ENCODE results near the gene BRIP1. TPM values are rescaled to one million over a fixed set of nuclear protein-coding genes. Genes with fewer than 3 reads are reported as not detected.

The BRIP1 gene
- polyA plus RNA-seq, 1 experiment = 2.9 TPM

DNA sequence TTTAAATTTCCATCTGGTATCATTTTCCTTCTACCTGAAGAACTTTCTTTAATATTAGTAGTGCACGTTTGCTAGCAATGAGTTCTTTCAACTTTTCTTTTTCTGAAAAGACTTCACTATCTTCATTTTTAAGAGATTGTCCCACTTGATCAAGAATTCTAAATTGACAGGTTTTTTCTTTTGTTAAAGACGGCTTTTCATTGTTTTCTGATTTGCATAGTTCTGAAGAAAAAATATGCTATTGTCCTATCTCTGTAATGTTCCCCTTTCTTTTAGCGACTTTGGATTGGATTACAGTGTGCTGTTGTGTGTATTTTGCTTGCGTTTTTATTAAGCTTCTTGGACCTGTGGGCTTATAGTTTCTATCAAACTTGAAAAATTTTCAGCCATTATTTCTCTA is 146.0 kb downstream of the BRIP1 start:
- Histone ChIP-seq H3K4me3 (ENCODE audit: low read depth, low read length) (no peak overlapping the region), H3K27me3 (ENCODE audit: control insufficient read depth, insufficient read depth, low read length) (no peaks in the 10 kb centered on the region), H3K36me3 (ENCODE audit: control insufficient read depth, insufficient read depth, low read length) (no peaks in the 10 kb centered on the region)
- no peak for DNase-seq (ENCODE audit: low read depth)
- TF ChIP-seq, protein P1, sequence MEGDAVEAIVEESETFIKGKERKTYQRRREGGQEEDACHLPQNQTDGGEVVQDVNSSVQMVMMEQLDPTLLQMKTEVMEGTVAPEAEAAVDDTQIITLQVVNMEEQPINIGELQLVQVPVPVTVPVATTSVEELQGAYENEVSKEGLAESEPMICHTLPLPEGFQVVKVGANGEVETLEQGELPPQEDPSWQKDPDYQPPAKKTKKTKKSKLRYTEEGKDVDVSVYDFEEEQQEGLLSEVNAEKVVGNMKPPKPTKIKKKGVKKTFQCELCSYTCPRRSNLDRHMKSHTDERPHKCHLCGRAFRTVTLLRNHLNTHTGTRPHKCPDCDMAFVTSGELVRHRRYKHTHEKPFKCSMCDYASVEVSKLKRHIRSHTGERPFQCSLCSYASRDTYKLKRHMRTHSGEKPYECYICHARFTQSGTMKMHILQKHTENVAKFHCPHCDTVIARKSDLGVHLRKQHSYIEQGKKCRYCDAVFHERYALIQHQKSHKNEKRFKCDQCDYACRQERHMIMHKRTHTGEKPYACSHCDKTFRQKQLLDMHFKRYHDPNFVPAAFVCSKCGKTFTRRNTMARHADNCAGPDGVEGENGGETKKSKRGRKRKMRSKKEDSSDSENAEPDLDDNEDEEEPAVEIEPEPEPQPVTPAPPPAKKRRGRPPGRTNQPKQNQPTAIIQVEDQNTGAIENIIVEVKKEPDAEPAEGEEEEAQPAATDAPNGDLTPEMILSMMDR (IDR thresholded peaks at IDR 0.05; ENCODE audit: insufficient read depth, low read depth, low read length) = no peak
- CTCF ChIA-PET = no interaction called here
- POLR2A ChIA-PET = no interaction called here

DNA sequence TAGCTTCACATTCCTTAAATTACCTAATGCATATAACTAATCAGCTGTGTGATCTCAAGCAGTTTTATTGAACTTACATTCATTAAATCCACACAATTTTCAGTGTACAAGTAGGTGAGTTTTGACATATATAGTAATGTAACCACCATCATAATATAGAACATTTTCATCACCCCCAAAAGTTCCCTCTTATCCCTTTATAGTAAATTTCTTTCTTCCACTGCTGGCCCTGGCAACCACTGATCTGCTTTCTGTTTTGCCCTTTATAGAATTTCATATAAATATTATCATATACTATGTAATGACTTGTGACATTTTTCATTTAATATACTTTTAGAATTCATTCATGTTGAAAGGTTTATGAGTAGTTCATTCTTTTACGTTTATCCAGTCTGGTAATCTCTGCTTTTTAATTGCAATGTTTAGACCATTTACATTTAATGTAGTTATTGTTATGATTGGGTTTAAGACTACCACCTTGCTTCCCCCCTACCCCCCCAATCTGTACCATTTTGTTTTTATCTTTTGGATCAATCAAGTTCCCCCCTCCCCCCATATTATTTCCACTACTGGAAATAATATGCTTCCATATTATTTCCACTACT is 147.0 kb downstream of the BRIP1 start:
- H3K4me3 ChIP-seq (ENCODE audit: low read depth, low read length) = no peak overlapping the region
- ChIA-PET POLR2A (no interaction called here), CTCF (no interaction called here)
- TF ChIP-seq, protein P1 (IDR thresholded peaks at IDR 0.05; ENCODE audit: insufficient read depth, low read depth, low read length) = no peak
- DNase-seq (ENCODE audit: low read depth) = no peak
- H3K27me3 ChIP-seq (ENCODE audit: control insufficient read depth, insufficient read depth, low read length) = no peaks in the 10 kb centered on the region
- H3K36me3 ChIP-seq (ENCODE audit: control insufficient read depth, insufficient read depth, low read length) = no peaks in the 10 kb centered on the region

DNA sequence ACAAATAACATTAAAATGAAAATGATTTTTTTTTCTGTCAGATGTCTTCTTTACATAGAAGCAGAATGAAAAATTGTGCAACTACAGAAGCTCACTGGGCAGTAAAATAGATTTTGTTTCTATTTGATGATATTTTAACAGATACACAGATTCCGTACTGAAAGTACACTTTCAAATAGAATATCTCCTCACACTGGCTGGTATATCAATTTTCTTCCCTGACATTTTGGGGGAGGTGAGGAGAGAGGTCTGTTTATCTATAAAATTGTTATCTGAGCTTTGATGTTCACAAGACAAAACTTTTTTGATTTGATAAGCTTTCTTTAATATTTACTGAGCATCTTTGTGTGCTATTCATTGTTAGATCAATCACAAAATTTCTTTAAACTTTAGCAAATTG is 148.0 kb downstream of the BRIP1 start:
- DNase-seq (ENCODE audit: low read depth) = no peak
- ChIA-PET POLR2A (no interaction called here), CTCF (interaction anchor here (0.8 to 0.9 kb wide), 2 partner anchors 8 to 118 kb away, joined by 3 read pairs; no protein-coding TSS in a partner anchor)
- Histone ChIP-seq H3K27me3 (ENCODE audit: control insufficient read depth, insufficient read depth, low read length) (no peaks in the 10 kb centered on the region), H3K4me3 (ENCODE audit: low read depth, low read length) (no peak overlapping the region), H3K36me3 (ENCODE audit: control insufficient read depth, insufficient read depth, low read length) (no peaks in the 10 kb centered on the region)
- TF ChIP-seq, protein P1 (IDR thresholded peaks at IDR 0.05; ENCODE audit: insufficient read depth, low read depth, low read length) = no peak

DNA sequence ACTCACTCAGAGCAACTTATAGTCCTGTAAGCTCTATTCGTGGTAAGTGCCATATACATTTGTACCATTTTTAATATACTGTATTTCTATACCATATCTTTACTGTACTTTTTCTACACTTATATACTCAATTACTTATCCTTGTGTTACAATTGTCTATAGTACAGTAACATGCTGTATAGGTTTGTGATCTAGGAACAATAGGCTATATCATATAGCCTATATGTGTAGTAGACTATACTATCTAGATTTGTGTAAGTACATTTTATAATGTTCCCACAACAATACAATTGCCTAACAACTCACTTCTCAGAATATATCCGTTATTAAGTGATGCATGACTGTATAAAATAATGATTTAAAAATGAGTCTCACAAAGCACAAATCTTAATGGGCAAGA is 149.0 kb downstream of the BRIP1 start:
- H3K4me3 ChIP-seq (ENCODE audit: low read depth, low read length) = no peak overlapping the region
- H3K27me3 ChIP-seq (ENCODE audit: control insufficient read depth, insufficient read depth, low read length) = no peaks in the 10 kb centered on the region
- ChIA-PET POLR2A (no interaction called here), CTCF (no interaction called here)
- no peak for DNase-seq (ENCODE audit: low read depth)
- TF ChIP-seq, protein P1 (IDR thresholded peaks at IDR 0.05; ENCODE audit: insufficient read depth, low read depth, low read length) = no peak
- H3K36me3 ChIP-seq (ENCODE audit: control insufficient read depth, insufficient read depth, low read length) = no peaks in the 10 kb centered on the region

DNA sequence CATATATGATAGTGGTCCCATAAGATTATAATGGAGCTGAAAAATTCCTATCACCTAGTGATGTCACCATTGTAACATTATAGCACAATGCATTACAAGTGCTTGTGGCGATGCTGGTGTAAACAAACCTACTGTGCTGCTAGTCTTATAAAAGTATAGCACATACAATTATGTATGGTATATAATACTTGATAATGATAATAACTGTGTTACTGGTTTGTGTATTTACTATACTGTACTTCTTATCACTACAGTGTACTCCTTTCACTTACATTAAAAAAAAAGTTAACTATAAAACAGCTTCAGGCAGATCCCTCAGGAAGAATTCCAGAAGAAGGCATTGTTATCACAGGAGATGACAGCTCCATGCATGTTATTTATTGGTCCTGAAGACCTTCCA is 150.3 kb downstream of the BRIP1 start:
- ChIA-PET CTCF (interaction anchor here (1.5 kb wide), 1 partner anchor 11 kb away, joined by 5 read pairs; no protein-coding TSS in a partner anchor), POLR2A (interaction anchor here (0.6 kb wide), 1 partner anchor 68 kb away, joined by 3 read pairs; no protein-coding TSS in a partner anchor)
- DNase-seq (ENCODE audit: low read depth) = no peak
- TF ChIP-seq, protein P1 (IDR thresholded peaks at IDR 0.05; ENCODE audit: insufficient read depth, low read depth, low read length) = no peak
- no peaks in the 10 kb centered on the region for H3K27me3 ChIP-seq (ENCODE audit: control insufficient read depth, insufficient read depth, low read length)
- H3K4me3 ChIP-seq (ENCODE audit: low read depth, low read length) = no peak overlapping the region
- no peaks in the 10 kb centered on the region for H3K36me3 ChIP-seq (ENCODE audit: control insufficient read depth, insufficient read depth, low read length)
